ENCODE measurements around the gene UGT1A9. TPM values are rescaled to one million over a fixed set of nuclear protein-coding genes. Genes with fewer than 3 reads are reported as not detected.
A peak's percentile ranks its signal among the peaks of the same experiment; 100 is the strongest.

Gene UGT1A9
- total and polyA plus RNA-seq, 2 of the 13 experiments (the other 11 are each of a cell fraction or from before 2014, with no cell fraction given), result 0.07 TPM; not detected in 1

- TF ChIP-seq, protein P1, sequence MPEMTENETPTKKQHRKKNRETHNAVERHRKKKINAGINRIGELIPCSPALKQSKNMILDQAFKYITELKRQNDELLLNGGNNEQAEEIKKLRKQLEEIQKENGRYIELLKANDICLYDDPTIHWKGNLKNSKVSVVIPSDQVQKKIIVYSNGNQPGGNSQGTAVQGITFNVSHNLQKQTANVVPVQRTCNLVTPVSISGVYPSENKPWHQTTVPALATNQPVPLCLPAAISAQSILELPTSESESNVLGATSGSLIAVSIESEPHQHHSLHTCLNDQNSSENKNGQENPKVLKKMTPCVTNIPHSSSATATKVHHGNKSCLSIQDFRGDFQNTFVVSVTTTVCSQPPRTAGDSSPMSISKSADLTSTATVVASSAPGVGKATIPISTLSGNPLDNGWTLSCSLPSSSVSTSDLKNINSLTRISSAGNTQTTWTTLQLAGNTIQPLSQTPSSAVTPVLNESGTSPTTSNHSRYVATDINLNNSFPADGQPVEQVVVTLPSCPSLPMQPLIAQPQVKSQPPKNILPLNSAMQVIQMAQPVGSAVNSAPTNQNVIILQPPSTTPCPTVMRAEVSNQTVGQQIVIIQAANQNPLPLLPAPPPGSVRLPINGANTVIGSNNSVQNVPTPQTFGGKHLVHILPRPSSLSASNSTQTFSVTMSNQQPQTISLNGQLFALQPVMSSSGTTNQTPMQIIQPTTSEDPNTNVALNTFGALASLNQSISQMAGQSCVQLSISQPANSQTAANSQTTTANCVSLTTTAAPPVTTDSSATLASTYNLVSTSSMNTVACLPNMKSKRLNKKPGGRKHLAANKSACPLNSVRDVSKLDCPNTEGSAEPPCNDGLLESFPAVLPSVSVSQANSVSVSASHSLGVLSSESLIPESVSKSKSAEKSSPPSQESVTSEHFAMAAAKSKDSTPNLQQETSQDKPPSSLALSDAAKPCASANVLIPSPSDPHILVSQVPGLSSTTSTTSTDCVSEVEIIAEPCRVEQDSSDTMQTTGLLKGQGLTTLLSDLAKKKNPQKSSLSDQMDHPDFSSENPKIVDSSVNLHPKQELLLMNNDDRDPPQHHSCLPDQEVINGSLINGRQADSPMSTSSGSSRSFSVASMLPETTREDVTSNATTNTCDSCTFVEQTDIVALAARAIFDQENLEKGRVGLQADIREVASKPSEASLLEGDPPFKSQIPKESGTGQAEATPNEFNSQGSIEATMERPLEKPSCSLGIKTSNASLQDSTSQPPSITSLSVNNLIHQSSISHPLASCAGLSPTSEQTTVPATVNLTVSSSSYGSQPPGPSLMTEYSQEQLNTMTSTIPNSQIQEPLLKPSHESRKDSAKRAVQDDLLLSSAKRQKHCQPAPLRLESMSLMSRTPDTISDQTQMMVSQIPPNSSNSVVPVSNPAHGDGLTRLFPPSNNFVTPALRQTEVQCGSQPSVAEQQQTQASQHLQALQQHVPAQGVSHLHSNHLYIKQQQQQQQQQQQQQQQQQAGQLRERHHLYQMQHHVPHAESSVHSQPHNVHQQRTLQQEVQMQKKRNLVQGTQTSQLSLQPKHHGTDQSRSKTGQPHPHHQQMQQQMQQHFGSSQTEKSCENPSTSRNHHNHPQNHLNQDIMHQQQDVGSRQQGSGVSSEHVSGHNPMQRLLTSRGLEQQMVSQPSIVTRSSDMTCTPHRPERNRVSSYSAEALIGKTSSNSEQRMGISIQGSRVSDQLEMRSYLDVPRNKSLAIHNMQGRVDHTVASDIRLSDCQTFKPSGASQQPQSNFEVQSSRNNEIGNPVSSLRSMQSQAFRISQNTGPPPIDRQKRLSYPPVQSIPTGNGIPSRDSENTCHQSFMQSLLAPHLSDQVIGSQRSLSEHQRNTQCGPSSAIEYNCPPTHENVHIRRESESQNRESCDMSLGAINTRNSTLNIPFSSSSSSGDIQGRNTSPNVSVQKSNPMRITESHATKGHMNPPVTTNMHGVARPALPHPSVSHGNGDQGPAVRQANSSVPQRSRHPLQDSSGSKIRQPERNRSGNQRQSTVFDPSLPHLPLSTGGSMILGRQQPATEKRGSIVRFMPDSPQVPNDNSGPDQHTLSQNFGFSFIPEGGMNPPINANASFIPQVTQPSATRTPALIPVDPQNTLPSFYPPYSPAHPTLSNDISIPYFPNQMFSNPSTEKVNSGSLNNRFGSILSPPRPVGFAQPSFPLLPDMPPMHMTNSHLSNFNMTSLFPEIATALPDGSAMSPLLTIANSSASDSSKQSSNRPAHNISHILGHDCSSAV (CRISPR knock-in tag; IDR thresholded peaks at IDR 0.05; ENCODE audit: borderline replicate concordance), result no peak
- TF ChIP-seq NR2F6 (IDR thresholded peaks at IDR 0.05), result no peak
- TF ChIP-seq NR2F6 (CRISPR knock-in tag; IDR thresholded peaks at IDR 0.05), result 0 out of 2 replicates have a peak, but pooled peaks have one; percentile 9
- TF ChIP-seq SALL1 (CRISPR knock-in tag; IDR thresholded peaks at IDR 0.05), result 0 out of 2 replicates have a peak, but pooled peaks have one; percentile 24
- no peak for TF ChIP-seq ZZZ3 (CRISPR knock-in tag; IDR thresholded peaks at IDR 0.05; ENCODE audit: borderline replicate concordance)
- TF ChIP-seq, protein P2, sequence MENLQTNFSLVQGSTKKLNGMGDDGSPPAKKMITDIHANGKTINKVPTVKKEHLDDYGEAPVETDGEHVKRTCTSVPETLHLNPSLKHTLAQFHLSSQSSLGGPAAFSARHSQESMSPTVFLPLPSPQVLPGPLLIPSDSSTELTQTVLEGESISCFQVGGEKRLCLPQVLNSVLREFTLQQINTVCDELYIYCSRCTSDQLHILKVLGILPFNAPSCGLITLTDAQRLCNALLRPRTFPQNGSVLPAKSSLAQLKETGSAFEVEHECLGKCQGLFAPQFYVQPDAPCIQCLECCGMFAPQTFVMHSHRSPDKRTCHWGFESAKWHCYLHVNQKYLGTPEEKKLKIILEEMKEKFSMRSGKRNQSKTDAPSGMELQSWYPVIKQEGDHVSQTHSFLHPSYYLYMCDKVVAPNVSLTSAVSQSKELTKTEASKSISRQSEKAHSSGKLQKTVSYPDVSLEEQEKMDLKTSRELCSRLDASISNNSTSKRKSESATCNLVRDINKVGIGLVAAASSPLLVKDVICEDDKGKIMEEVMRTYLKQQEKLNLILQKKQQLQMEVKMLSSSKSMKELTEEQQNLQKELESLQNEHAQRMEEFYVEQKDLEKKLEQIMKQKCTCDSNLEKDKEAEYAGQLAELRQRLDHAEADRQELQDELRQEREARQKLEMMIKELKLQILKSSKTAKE (CRISPR knock-in tag; IDR thresholded peaks at IDR 0.05; ENCODE audit: borderline replicate concordance), result no peak
- no peak for TF ChIP-seq PPARG (CRISPR knock-in tag; conservative IDR thresholded peaks at IDR 0.05)
- TF ChIP-seq ZNF354B (CRISPR knock-in tag; IDR thresholded peaks at IDR 0.05), result no peak
- TF ChIP-seq KDM6A (CRISPR knock-in tag; IDR thresholded peaks at IDR 0.05; ENCODE audit: low read depth), result no peak
- no peak for TF ChIP-seq ZSCAN31 (CRISPR knock-in tag; IDR thresholded peaks at IDR 0.05; ENCODE audit: low read depth)
- TF ChIP-seq ZNF317 (CRISPR knock-in tag; IDR thresholded peaks at IDR 0.05), result no peak
- TF ChIP-seq ZNF740 (CRISPR knock-in tag; IDR thresholded peaks at IDR 0.05), result 0 out of 2 replicates have a peak, but pooled peaks have one; percentile 20
- TF ChIP-seq ZNF20 (CRISPR knock-in tag; IDR thresholded peaks at IDR 0.05), result no peak
- TF ChIP-seq ARID4A (CRISPR knock-in tag; IDR thresholded peaks at IDR 0.05; ENCODE audit: borderline replicate concordance), result 0 out of 2 replicates have a peak, but pooled peaks have one; percentile 6
- no peak for TF ChIP-seq ZBTB7A (CRISPR knock-in tag; IDR thresholded peaks at IDR 0.05)
These were observed 146.4 kb downstream of the UGT1A9 start (continued) for GRCh38 chr2:233817995-233818638.
